Kidney epithelial cell (primary cell): ENCODE results near the gene KPNB1. TPM values are rescaled to one million over a fixed set of nuclear protein-coding genes. Genes with fewer than 3 reads are reported as not detected.

Experiments
- DNase-seq: peaks from one replicate; pipeline ENCODE4 v3.0.0-alpha.2; 2010; ENCODE audit warnings: low read depth
- H3K27me3 ChIP-seq: 2 replicates; pipeline ENCODE4 v1.6.0; 2011; ENCODE audit warnings: low read length; ENCODE audit not compliant: control insufficient read depth, insufficient read depth
- H3K36me3 ChIP-seq: 2 replicates; pipeline ENCODE4 v1.5.1; 2011; ENCODE audit warnings: low read length; ENCODE audit not compliant: control insufficient read depth, insufficient read depth
- H3K4me3 ChIP-seq: 2 replicates; pipeline ENCODE4 v1.5.1; 2011; ENCODE audit warnings: low read depth, mild to moderate bottlenecking, control low read depth, low read length
- total RNA-seq: library from RNA; depleted of rRNA; stranded (reverse); fragments of >200 nt; gene quantifications from 2 replicates; pipeline ENCODE4 v1.2.3, GENCODE V29; 2015
- TF ChIP-seq, protein P1 (sequence below): IDR thresholded peaks from 2 replicates; pipeline ENCODE4 v1.5.1; 2011; ENCODE audit warnings: mild to moderate bottlenecking, moderate library complexity, low read length, control low read depth, inconsistent platforms; ENCODE audit not compliant: insufficient read depth, poor library complexity, severe bottlenecking

Gene KPNB1
- total RNA-seq, 1 donor from 2014 or later, result 249 TPM

DNA sequence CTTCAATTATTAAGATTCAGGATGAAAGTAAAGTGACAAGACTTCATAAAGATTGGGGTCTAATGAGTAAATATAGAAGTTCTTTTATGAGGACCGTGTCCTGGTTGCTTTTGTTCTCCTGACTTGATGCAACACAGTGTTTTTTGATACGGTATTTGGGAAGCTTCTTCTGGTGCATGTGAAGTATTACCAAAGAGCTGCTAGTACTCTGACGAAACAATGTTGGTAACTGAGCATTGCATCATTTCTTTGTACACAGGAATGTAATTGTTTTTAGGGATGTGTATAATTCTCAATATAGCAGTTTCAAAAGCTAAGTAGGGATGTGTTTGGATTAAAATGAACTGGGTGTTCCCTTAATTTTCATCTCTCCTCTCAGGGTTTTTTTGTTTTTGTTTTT, 15.9 kb downstream of the KPNB1 start:
- peaks cover 2% of the 10 kb centered on the region for H3K36me3 ChIP-seq
- H3K4me3 ChIP-seq, result no peak overlapping the region
- no peak for DNase-seq
- TF ChIP-seq, protein P1, sequence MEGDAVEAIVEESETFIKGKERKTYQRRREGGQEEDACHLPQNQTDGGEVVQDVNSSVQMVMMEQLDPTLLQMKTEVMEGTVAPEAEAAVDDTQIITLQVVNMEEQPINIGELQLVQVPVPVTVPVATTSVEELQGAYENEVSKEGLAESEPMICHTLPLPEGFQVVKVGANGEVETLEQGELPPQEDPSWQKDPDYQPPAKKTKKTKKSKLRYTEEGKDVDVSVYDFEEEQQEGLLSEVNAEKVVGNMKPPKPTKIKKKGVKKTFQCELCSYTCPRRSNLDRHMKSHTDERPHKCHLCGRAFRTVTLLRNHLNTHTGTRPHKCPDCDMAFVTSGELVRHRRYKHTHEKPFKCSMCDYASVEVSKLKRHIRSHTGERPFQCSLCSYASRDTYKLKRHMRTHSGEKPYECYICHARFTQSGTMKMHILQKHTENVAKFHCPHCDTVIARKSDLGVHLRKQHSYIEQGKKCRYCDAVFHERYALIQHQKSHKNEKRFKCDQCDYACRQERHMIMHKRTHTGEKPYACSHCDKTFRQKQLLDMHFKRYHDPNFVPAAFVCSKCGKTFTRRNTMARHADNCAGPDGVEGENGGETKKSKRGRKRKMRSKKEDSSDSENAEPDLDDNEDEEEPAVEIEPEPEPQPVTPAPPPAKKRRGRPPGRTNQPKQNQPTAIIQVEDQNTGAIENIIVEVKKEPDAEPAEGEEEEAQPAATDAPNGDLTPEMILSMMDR, result no peak
- H3K27me3 ChIP-seq, result no peaks in the 10 kb centered on the region

DNA sequence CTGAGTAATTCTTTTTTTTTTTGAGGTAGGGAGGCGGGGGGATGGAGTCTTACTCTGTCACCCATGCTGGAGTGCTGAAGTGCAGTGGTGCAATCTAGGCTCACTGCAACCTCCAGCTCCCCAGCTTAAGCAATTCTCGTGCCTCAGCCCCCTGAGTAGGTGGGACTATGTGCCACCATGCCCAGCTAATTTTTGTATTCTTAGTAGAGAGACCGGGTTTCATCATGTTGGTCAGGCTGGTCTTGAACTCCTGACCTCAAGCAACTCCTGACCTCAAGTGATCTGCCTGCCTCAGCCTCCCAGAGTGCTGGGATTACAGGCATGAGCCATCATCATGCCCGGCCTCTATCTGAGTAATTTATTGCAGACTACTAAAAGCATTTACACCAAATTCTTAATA, 19.4 kb downstream of the KPNB1 start:
- TF ChIP-seq, protein P1, result no peak
- no peak for DNase-seq
- Histone ChIP-seq H3K36me3 (peaks cover 4% of the 10 kb centered on the region), H3K4me3 (no peak overlapping the region), H3K27me3 (no peaks in the 10 kb centered on the region)

DNA sequence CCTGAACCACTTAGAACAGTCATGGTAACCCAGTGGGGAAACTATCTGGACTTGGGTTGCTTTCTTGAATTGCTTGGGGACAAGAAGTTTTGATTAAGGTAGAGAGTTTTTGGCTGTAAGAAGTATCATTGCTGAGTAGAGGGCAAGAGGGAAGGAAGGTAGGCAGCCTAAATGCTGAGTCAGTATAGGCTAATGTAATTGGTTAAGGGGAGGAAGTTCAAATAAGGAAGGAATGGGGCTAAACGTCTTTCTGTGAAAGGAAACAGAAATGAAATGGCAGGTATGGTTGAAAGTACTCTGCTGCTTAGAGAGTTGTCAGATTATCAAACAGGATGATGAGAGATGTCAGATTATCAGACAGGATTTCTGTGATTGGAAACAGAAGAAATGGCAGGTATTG, 20.3 kb downstream of the KPNB1 start:
- Histone ChIP-seq H3K36me3 (peaks cover 4% of the 10 kb centered on the region), H3K27me3 (no peaks in the 10 kb centered on the region), H3K4me3 (no peak overlapping the region)
- no peak for DNase-seq
- TF ChIP-seq, protein P1, result no peak

DNA sequence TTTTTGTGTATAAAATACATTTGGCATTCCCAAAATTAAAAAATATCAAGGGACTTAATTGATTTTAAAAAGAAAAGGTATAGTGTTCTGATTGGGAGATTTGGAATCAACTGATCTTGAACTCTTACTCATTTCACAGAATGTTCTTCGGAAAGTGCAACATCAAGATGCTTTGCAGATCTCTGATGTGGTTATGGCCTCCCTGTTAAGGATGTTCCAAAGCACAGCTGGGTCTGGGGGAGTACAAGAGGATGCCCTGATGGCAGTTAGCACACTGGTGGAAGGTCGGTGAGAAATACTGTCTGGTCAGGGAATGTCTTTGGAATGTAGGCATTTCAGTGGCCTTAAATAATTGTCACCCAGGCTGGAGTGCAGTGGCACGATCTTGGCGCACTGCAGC, 24.8 kb downstream of the KPNB1 start:
- DNase-seq, result no peak
- Histone ChIP-seq H3K36me3 (peaks cover 5% of the 10 kb centered on the region), H3K27me3 (no peaks in the 10 kb centered on the region), H3K4me3 (no peak overlapping the region)
- TF ChIP-seq, protein P1, result no peak

DNA sequence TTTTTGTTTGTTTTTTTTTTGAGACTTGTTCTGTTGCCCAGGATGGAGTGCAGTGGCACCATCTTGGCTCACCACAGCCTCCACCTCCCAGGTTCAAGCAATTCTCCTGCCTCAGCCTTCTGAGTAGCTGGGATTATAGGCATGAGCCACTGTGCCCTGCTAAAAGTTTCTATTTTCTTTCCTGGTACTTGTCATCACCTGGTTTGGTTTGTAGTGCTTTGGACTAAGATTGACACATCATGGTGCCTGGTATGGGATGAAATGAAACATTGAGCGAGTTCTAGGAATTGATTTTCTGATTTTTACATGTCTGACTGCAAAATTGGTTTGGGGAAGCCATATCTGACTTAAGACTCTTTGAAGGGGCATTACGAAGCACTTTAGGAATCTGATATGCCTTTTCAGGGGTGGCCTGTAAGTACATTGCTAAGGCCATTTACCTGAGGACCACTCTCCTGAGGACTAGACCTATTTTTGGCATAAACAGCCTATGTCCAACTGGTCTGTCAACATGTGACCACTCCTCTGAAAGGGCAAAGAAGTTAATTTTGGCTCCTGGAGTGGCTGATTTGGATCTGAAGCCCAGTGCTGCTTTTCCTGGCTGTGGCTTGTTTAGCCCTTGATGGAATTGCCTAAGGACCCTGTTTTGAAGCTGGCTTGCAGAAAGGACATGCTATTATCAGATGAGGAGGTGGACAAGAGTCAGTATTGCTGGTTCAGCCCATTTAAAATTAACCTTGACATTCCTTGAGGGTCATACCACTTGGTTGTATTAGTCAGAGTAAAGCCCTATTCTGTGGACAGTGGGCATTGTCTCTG, 25.9 kb downstream of the KPNB1 start:
- TF ChIP-seq, protein P1, result no peak
- DNase-seq, result no peak
- H3K4me3 ChIP-seq, result no peak overlapping the region
- no peaks in the 10 kb centered on the region for H3K27me3 ChIP-seq
- peaks cover 5% of the 10 kb centered on the region for H3K36me3 ChIP-seq

DNA sequence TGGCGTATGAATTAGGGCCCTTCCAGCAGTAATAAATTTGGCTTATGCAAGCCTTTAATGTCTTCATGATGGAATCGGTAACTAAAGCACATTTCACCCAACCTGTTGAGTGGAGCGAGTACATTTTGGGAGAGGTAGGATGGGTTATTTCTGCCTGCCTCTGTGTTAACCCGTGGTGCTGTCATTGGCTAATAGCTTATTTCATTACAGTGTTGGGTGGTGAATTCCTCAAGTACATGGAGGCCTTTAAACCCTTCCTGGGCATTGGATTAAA, 26.4 kb downstream of the KPNB1 start:
- no peak overlapping the region for H3K4me3 ChIP-seq

More for the DNA sequence above, 26.4 kb downstream of the KPNB1 start:
- TF ChIP-seq, protein P1, result no peak
- no peak for DNase-seq
- H3K36me3 ChIP-seq, result peaks cover 5% of the 10 kb centered on the region
- H3K27me3 ChIP-seq, result no peaks in the 10 kb centered on the region
